ENCODE measurements around the gene PIK3R1. TPM values are rescaled to one million over a fixed set of nuclear protein-coding genes. Genes with fewer than 3 reads are reported as not detected.

The PIK3R1 gene
- total and polyA plus RNA-seq, 2 experiments from 2014 or later: 5.9 to 9.8 TPM

GRCh38 chr5:68268101-68268851, 52.7 kb downstream of the PIK3R1 start:
- Histone ChIP-seq H3K4me1 (ENCODE audit: insufficient read depth) (no peaks in the 10 kb centered on the region), H3K4me2 (no peak overlapping the region), H3K27me3 (ENCODE audit: insufficient read depth) (no peaks in the 10 kb centered on the region), H3K4me3 (no peak overlapping the region), H3F3A (replicated peaks; ENCODE audit: low read depth) (no peaks in the 10 kb centered on the region), H3K9me2 (ENCODE audit: insufficient read depth) (no peaks in the 10 kb centered on the region), H4K20me1 (replicated peaks; ENCODE audit: insufficient read depth) (no peaks in the 10 kb centered on the region), H3K27ac (ENCODE audit: low read depth) (no peak overlapping the region), H3K79me2 (replicated peaks; ENCODE audit: insufficient read depth) (no peaks in the 10 kb centered on the region), H2AFZ (no peak overlapping the region), H3K36me3 (ENCODE audit: insufficient read depth) (no peaks in the 10 kb centered on the region)
- Mint-ChIP-seq H3K4me1 (peaks cover 5% of the 10 kb centered on the region; the same call in 2 of the 3 replicates), H3K36me3 (ENCODE audit: low read depth) (peaks cover 13% of the 10 kb centered on the region), H3K9me3 (peaks cover 4% of the 10 kb centered on the region; the same call in 1 of the 3 replicates), H3K4me3 (no peak overlapping the region), H3K27ac (no peak overlapping the region), H3K27me3 (ENCODE audit: insufficient read depth, low read depth, poor library complexity) (no peaks in the 10 kb centered on the region)
- TF ChIP-seq ZNF331 (CRISPR knock-in tag; IDR thresholded peaks at IDR 0.05; ENCODE audit: low read depth) (no peak), NANOG (IDR thresholded peaks at IDR 0.05; ENCODE audit: borderline replicate concordance) (no peak), ZNF114 (CRISPR knock-in tag; IDR thresholded peaks at IDR 0.05) (no peak), POLR2AphosphoS5 (IDR thresholded peaks at IDR 0.05; ENCODE audit: low read depth) (no peak), JUNB (IDR thresholded peaks at IDR 0.05; ENCODE audit: unreplicated experiment) (no peak), EZH2 (IDR thresholded peaks at IDR 0.05; ENCODE audit: low read depth, unreplicated experiment) (no peak), STAT1 (IDR thresholded peaks at IDR 0.05; ENCODE audit: unreplicated experiment) (no peak), ZNF462 (CRISPR knock-in tag; IDR thresholded peaks at IDR 0.05) (no peak), EZH2phosphoT487 (IDR thresholded peaks at IDR 0.05; ENCODE audit: unreplicated experiment) (no peak)
- DNase-seq (ENCODE audit: low spot score): no peak
- ATAC-seq: no peak
